HUES64 (cell line): ENCODE data around the gene HTRA3.
"Not testable (repeated sequence)": the region's sequence is repeated elsewhere in the genome, so short reads cannot be mapped to it uniquely, and the experiment has no call there.

Experiments
- H3K27ac ChIP-seq: 2 replicates; pipeline ENCODE4 v1.7.0; 2013; ENCODE audit warnings: low read depth, low read length, inconsistent platforms
- H3K27me3 ChIP-seq: 2 replicates; pipeline ENCODE4 v1.6.1; 2013; ENCODE audit warnings: mild to moderate bottlenecking, low read length; ENCODE audit not compliant: insufficient read depth
- H3K36me3 ChIP-seq: 2 replicates; pipeline ENCODE4 v1.6.1; 2013; ENCODE audit warnings: mild to moderate bottlenecking, low read length; ENCODE audit not compliant: insufficient read depth
- H3K4me1 ChIP-seq: 2 replicates; pipeline ENCODE4 v1.6.1; 2013; ENCODE audit warnings: mild to moderate bottlenecking, low read length, moderate library complexity; ENCODE audit not compliant: insufficient read depth
- H3K4me3 ChIP-seq: 2 replicates; pipeline ENCODE4 v1.5.1; 2013; ENCODE audit warnings: mild to moderate bottlenecking, low read length, moderate library complexity
- H3K9ac ChIP-seq: 2 replicates; pipeline ENCODE4 v1.6.1; 2013; ENCODE audit warnings: mild to moderate bottlenecking, low read depth, low read length
- H3K9me3 ChIP-seq: 2 replicates; pipeline ENCODE4 v1.6.1; 2013; ENCODE audit warnings: low read depth, low read length; ENCODE audit not compliant: insufficient read depth
- WGBS: fragments of 150-250, 120-280 bp; methylation state at CpG from one replicate; pipeline ENCODE4 v1.1.7; 2013; ENCODE audit warnings: missing lambda C conversion rate; 5-methylcytosine and 5-hydroxymethylcytosine counted together

Gene HTRA3

GRCh38 chr4:8334786-8335460 lies 65.4 kb downstream of the HTRA3 start:
- no peaks in the 10 kb centered on the region for H3K36me3 ChIP-seq
- 95% methylated on average over 13 of the region's 13 CpGs for WGBS
- no peak overlapping the region for H3K4me3 ChIP-seq
- H3K9ac ChIP-seq: no peak overlapping the region
- no peaks in the 10 kb centered on the region for H3K4me1 ChIP-seq
- no peak overlapping the region for H3K27ac ChIP-seq
- peaks cover 10% of the 10 kb centered on the region; the same call in 1 of the 2 replicates for H3K9me3 ChIP-seq
- H3K27me3 ChIP-seq: no peaks in the 10 kb centered on the region

GRCh38 chr4:8335848-8336247 lies 66.3 kb downstream of the HTRA3 start:
- Histone ChIP-seq H3K27ac (no peak overlapping the region), H3K27me3 (no peaks in the 10 kb centered on the region), H3K9ac (no peak overlapping the region), H3K36me3 (no peaks in the 10 kb centered on the region), H3K4me1 (no peaks in the 10 kb centered on the region), H3K4me3 (no peak overlapping the region), H3K9me3 (peaks cover 10% of the 10 kb centered on the region; the same call in 1 of the 2 replicates)
- 91% methylated on average over 2 of the region's 2 CpGs for WGBS

GRCh38 chr4:8336412-8337075 lies 67.0 kb downstream of the HTRA3 start:
- H3K9me3 ChIP-seq: peaks cover 10% of the 10 kb centered on the region; the same call in 1 of the 2 replicates
- no peaks in the 10 kb centered on the region for H3K27me3 ChIP-seq
- no peaks in the 10 kb centered on the region for H3K36me3 ChIP-seq
- no peak overlapping the region for H3K9ac ChIP-seq
- no peaks in the 10 kb centered on the region for H3K4me1 ChIP-seq
- no peak overlapping the region for H3K27ac ChIP-seq
- 93% methylated on average over 7 of the region's 7 CpGs for WGBS
- H3K4me3 ChIP-seq: no peak overlapping the region

- Histone ChIP-seq H3K27ac (no peak overlapping the region), H3K36me3 (no peaks in the 10 kb centered on the region), H3K9me3 (peaks cover 10% of the 10 kb centered on the region; the same call in 1 of the 2 replicates), H3K27me3 (no peaks in the 10 kb centered on the region), H3K9ac (no peak overlapping the region), H3K4me1 (no peaks in the 10 kb centered on the region), H3K4me3 (no peak overlapping the region)
- 90% methylated on average over 4 of the region's 4 CpGs for WGBS
Observed at GRCh38 chr4:8338351-8338961, 68.9 kb downstream of the HTRA3 start.

- Histone ChIP-seq H3K4me1 (no peaks in the 10 kb centered on the region), H3K9me3 (peaks cover 8% of the 10 kb centered on the region; the same call in 1 of the 2 replicates), H3K9ac (no peak overlapping the region), H3K4me3 (no peak overlapping the region), H3K27ac (no peak overlapping the region), H3K27me3 (no peaks in the 10 kb centered on the region), H3K36me3 (no peaks in the 10 kb centered on the region)
- WGBS: 95% methylated on average over 7 of the region's 8 CpGs
Observed at GRCh38 chr4:8340781-8341241, 71.3 kb downstream of the HTRA3 start.

- H3K27ac ChIP-seq, H3K9ac ChIP-seq, H3K4me1 ChIP-seq, H3K36me3 ChIP-seq, H3K9me3 ChIP-seq, H3K27me3 ChIP-seq, H3K4me3 ChIP-seq: not testable (repeated sequence)
- WGBS: 94% methylated on average over 7 of the region's 7 CpGs
Observed at GRCh38 chr4:8341281-8341680, 71.7 kb downstream of the HTRA3 start.

- no peak overlapping the region for H3K9ac ChIP-seq
- no peaks in the 10 kb centered on the region for H3K4me1 ChIP-seq
- 92% methylated on average over 10 of the region's 10 CpGs for WGBS
- 0 out of 2 replicates have a peak, but pooled peaks cover 2% of the 10 kb centered on the region for H3K9me3 ChIP-seq
- H3K27me3 ChIP-seq: no peaks in the 10 kb centered on the region
- no peak overlapping the region for H3K4me3 ChIP-seq
- no peak overlapping the region for H3K27ac ChIP-seq
- no peaks in the 10 kb centered on the region for H3K36me3 ChIP-seq
Observed at GRCh38 chr4:8341691-8342090, 72.1 kb downstream of the HTRA3 start.

GRCh38 chr4:8342651-8343261 lies 73.2 kb downstream of the HTRA3 start:
- H3K27ac ChIP-seq: no peak overlapping the region
- no peaks in the 10 kb centered on the region for H3K4me1 ChIP-seq
- no peak overlapping the region for H3K9ac ChIP-seq
- no peaks in the 10 kb centered on the region for H3K9me3 ChIP-seq
- no peak overlapping the region for H3K4me3 ChIP-seq
- no peaks in the 10 kb centered on the region; the same call in 1 of the 2 replicates for H3K27me3 ChIP-seq
- WGBS: 77% methylated on average over 16 of the region's 16 CpGs
- H3K36me3 ChIP-seq: no peaks in the 10 kb centered on the region

- Histone ChIP-seq H3K9me3 (no peaks in the 10 kb centered on the region), H3K27ac (no peak overlapping the region), H3K27me3 (no peaks in the 10 kb centered on the region; the same call in none of the 2 replicates), H3K9ac (no peak overlapping the region), H3K4me3 (no peak overlapping the region), H3K4me1 (no peaks in the 10 kb centered on the region), H3K36me3 (no peaks in the 10 kb centered on the region)
- 94% methylated on average over 28 of the region's 28 CpGs for WGBS
Observed at GRCh38 chr4:8343262-8343966, 73.9 kb downstream of the HTRA3 start.

- 92% methylated on average over 11 of the region's 11 CpGs for WGBS
- no peak overlapping the region for H3K4me3 ChIP-seq
- no peaks in the 10 kb centered on the region for H3K4me1 ChIP-seq
- no peak overlapping the region for H3K9ac ChIP-seq
- H3K27ac ChIP-seq: no peak overlapping the region
- no peaks in the 10 kb centered on the region for H3K9me3 ChIP-seq
- H3K27me3 ChIP-seq: no peaks in the 10 kb centered on the region; the same call in none of the 2 replicates
- H3K36me3 ChIP-seq: no peaks in the 10 kb centered on the region
Observed at GRCh38 chr4:8343967-8344331, 74.4 kb downstream of the HTRA3 start.
